BLaER1 (cell line): ENCODE data around the gene SMIM35.

ENCODE experiments used
- H3K27ac ChIP-seq: shearing (Covaris generic); formaldehyde crosslinking; 2 replicates; pipeline ENCODE4 v1.8.1; 2022
- H3K27me3 ChIP-seq: shearing (Covaris generic); formaldehyde crosslinking; 2 replicates; pipeline ENCODE4 v1.8.1; 2022
- H3K36me3 ChIP-seq: shearing (Covaris generic); formaldehyde crosslinking; 2 replicates; pipeline ENCODE4 v1.8.1; 2022
- H3K4me1 ChIP-seq: shearing (Covaris generic); formaldehyde crosslinking; 2 replicates; pipeline ENCODE4 v1.8.1; 2022
- H3K4me2 ChIP-seq: shearing (Covaris generic); formaldehyde crosslinking; 2 replicates; pipeline ENCODE4 v1.8.1; 2022
- H3K4me3 ChIP-seq: shearing (Covaris generic); formaldehyde crosslinking; 2 replicates; pipeline ENCODE4 v1.8.1; 2022
- H3K9ac ChIP-seq: shearing (Covaris generic); formaldehyde crosslinking; 2 replicates; pipeline ENCODE4 v1.8.1; 2022
- H3K9me3 ChIP-seq: shearing (Covaris generic); formaldehyde crosslinking; 2 replicates; pipeline ENCODE4 v1.8.1; 2022
- H4K20me1 ChIP-seq: shearing (Covaris generic); formaldehyde crosslinking; 2 replicates; pipeline ENCODE4 v1.8.1; 2022
- Cebpa-rat ChIP-seq: shearing (Covaris generic); IDR thresholded peaks from 2 replicates; pipeline ENCODE4 v1.8.1; 2022

SMIM35 gene

DNA sequence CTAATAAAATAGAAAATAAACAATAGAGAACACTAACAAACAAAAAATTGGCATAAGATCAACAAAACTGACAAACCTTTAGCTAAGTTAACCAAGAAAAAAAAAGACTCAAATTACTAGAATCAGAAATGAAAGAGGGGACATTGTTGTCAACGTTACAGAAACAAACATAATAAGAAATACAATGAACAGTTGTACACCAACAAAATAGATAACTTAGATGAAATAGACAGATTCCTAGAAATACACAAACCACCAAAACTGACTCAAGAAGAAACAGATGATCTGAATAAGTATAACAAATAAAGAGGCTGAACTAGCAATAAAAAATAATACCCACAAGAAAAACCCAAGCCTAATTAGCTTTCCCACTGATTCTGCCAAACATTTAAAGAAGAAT lies 44.6 kb downstream of the SMIM35 start:
- Histone ChIP-seq H3K4me2 (no peak overlapping the region), H3K9me3 (no peaks in the 10 kb centered on the region), H4K20me1 (no peaks in the 10 kb centered on the region), H3K4me3 (no peak overlapping the region), H3K27me3 (no peaks in the 10 kb centered on the region), H3K4me1 (no peaks in the 10 kb centered on the region), H3K36me3 (no peaks in the 10 kb centered on the region), H3K27ac (no peak overlapping the region), H3K9ac (no peak overlapping the region)
- TF ChIP-seq Cebpa-rat: no peak

- no peaks in the 10 kb centered on the region for H3K9me3 ChIP-seq
- no peak for TF ChIP-seq Cebpa-rat
- H3K4me2 ChIP-seq: no peak overlapping the region
- H3K4me3 ChIP-seq: no peak overlapping the region
- H3K27ac ChIP-seq: no peak overlapping the region
- H3K27me3 ChIP-seq: no peaks in the 10 kb centered on the region
- no peaks in the 10 kb centered on the region for H3K4me1 ChIP-seq
- H4K20me1 ChIP-seq: no peaks in the 10 kb centered on the region
- H3K36me3 ChIP-seq: no peaks in the 10 kb centered on the region
- H3K9ac ChIP-seq: no peak overlapping the region
These were observed 53.3 kb downstream of the SMIM35 start for GRCh38 chr11:118033443-118033842.

- H3K27me3 ChIP-seq: no peaks in the 10 kb centered on the region
- peaks cover 6% of the 10 kb centered on the region for H3K9me3 ChIP-seq
- H3K27ac ChIP-seq: no peak overlapping the region
- H3K4me1 ChIP-seq: no peaks in the 10 kb centered on the region
- TF ChIP-seq Cebpa-rat: no peak
- H4K20me1 ChIP-seq: no peaks in the 10 kb centered on the region
- H3K36me3 ChIP-seq: no peaks in the 10 kb centered on the region
- no peak overlapping the region for H3K4me2 ChIP-seq
- H3K9ac ChIP-seq: no peak overlapping the region
- no peak overlapping the region for H3K4me3 ChIP-seq
These were observed 58.1 kb downstream of the SMIM35 start for GRCh38 chr11:118028626-118029025.

DNA sequence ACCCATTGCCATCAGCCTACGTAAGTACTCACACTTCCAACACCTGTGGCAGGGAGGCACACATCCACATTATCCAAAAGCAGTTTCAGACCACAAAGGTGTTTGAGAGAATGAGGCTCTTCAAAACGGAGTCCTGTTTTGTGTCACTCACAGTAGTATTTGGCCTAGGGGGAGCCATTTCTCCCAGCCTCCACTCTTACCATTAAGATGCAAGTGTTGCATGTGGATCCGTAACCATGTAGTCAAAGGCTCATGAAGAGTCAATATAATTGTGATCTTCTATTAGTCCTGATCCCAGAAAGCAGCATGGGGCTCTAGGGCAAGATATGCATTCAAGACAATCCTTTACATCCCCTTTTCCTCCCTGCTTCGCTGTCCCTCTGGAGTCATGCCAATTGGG lies 59.1 kb downstream of the SMIM35 start:
- H3K27ac ChIP-seq: no peak overlapping the region
- TF ChIP-seq Cebpa-rat: no peak
- no peak overlapping the region for H3K4me2 ChIP-seq
- H3K4me3 ChIP-seq: no peak overlapping the region
- H4K20me1 ChIP-seq: no peaks in the 10 kb centered on the region
- no peaks in the 10 kb centered on the region for H3K4me1 ChIP-seq
- H3K9ac ChIP-seq: no peak overlapping the region
- peaks cover 6% of the 10 kb centered on the region for H3K9me3 ChIP-seq
- H3K36me3 ChIP-seq: no peaks in the 10 kb centered on the region
- H3K27me3 ChIP-seq: no peaks in the 10 kb centered on the region

DNA sequence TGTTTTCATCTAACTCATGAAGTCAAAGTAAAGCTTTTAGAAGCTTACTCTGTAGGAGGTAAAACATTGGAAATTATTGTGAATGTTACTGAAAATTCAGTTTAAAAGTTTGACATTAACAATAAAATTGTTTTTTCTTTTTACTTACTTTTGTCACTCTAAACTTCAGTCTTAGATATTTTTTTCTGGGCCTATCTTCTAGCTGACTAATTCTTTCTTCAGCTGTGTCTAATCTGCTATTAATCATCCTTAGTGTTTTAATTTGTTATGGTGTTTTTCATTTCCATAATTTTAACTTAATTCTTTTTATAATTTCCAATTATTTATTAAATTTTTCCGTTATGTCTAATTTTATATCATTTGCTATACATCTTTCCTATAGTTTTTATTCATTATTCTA lies 65.6 kb downstream of the SMIM35 start:
- Histone ChIP-seq H3K9me3 (peaks cover 36% of the 10 kb centered on the region), H3K4me1 (peaks cover 3% of the 10 kb centered on the region), H3K4me3 (no peak overlapping the region), H3K36me3 (no peaks in the 10 kb centered on the region), H3K4me2 (no peak overlapping the region), H3K27me3 (no peaks in the 10 kb centered on the region), H3K27ac (no peak overlapping the region), H4K20me1 (no peaks in the 10 kb centered on the region), H3K9ac (no peak overlapping the region)
- TF ChIP-seq Cebpa-rat: no peak

GRCh38 chr11:118018401-118018800 lies 68.4 kb downstream of the SMIM35 start:
- H3K4me2 ChIP-seq: no peak overlapping the region
- H3K27me3 ChIP-seq: no peaks in the 10 kb centered on the region
- no peaks in the 10 kb centered on the region for H4K20me1 ChIP-seq
- H3K9ac ChIP-seq: no peak overlapping the region
- H3K27ac ChIP-seq: no peak overlapping the region
- no peak overlapping the region for H3K4me3 ChIP-seq
- peaks cover 16% of the 10 kb centered on the region for H3K4me1 ChIP-seq
- TF ChIP-seq Cebpa-rat: no peak
- H3K9me3 ChIP-seq: peaks cover 33% of the 10 kb centered on the region
- H3K36me3 ChIP-seq: no peaks in the 10 kb centered on the region

DNA sequence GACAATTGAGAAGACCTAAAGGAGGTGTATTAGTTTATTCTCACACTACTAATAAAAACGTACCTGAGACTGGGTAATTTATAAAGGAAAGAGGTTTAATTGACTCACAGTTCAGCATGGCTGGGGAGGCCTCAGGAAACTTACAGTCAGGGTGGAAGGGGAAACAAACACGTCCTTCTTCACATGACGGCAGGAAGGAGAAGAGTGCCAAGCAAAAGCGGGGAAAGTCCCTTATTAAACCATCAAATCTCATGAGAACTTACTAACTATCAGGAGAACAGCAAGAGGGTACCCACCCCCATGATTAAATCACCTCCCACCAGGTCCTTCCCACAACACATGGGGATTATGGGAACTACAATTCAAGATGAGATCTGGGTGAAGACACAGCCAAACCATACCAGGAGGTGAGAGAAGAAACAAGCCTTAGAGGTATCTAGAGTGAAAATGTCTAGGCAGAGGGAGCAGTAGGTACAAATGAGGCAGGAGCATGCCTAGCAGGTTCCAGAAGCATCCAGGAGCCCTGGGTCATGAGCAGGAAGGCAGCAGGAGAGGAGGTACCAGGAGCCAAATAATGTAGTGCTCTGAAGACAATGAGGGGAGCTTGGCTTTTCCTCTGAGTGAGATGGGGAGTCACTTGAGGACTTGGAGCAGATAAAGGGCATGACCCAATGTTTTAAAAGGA lies 69.0 kb downstream of the SMIM35 start:
- Histone ChIP-seq H3K27me3 (no peaks in the 10 kb centered on the region), H3K27ac (no peak overlapping the region), H3K36me3 (no peaks in the 10 kb centered on the region), H3K4me2 (no peak overlapping the region), H4K20me1 (no peaks in the 10 kb centered on the region), H3K9ac (no peak overlapping the region), H3K4me1 (peaks cover 18% of the 10 kb centered on the region), H3K9me3 (peaks cover 33% of the 10 kb centered on the region), H3K4me3 (no peak overlapping the region)
- no peak for TF ChIP-seq Cebpa-rat

DNA sequence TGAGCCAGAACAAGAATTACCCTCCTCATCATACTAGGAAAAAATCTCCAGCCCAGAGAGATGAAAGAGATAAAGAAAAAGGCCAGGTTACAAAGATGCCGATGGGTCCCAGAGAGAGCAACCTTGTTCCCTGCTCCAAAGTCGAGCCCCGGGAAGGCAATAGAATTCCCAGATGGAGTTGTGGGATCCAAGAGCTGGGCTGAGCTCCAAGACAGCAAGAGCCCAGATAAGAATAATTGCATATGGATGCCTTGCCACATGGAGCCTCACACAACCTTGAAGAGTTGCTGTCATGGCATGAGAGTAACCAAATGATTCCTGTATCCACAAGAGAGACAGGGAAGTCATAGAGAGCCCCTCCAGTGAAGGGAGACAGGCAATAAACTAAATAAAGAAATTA lies 69.7 kb downstream of the SMIM35 start:
- H3K4me1 ChIP-seq: peaks cover 24% of the 10 kb centered on the region
- H3K27me3 ChIP-seq: no peaks in the 10 kb centered on the region
- no peaks in the 10 kb centered on the region for H3K36me3 ChIP-seq
- peaks cover 33% of the 10 kb centered on the region for H3K9me3 ChIP-seq
- H3K4me3 ChIP-seq: no peak overlapping the region
- H3K27ac ChIP-seq: no peak overlapping the region
- no peaks in the 10 kb centered on the region for H4K20me1 ChIP-seq
- no peak overlapping the region for H3K4me2 ChIP-seq
- no peak overlapping the region for H3K9ac ChIP-seq
- TF ChIP-seq Cebpa-rat: no peak

DNA sequence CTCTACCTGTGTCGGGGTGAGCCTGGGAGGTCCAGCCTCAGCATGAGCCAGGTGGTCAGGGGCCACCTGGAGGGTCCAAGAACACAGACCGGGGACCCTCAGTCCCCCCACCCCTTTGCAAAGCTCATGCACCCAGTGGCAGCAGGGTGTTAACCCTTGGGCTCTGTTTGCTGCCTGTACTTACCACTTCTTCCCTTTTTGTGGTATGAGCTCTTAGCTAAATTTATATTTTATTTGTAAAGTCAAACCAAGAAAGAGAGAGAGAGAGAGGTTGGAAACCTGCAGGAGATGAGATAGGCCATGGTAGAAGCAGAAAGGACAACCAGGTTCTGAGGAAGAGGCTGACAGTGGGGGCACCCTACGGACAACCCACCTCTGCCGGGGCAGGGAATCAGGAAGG lies 70.7 kb downstream of the SMIM35 start:
- Histone ChIP-seq H3K4me1 (peaks cover 34% of the 10 kb centered on the region), H3K36me3 (no peaks in the 10 kb centered on the region), H3K4me2 (peak overlapping the region; percentile 60), H3K9ac (no peak overlapping the region), H3K27me3 (no peaks in the 10 kb centered on the region), H3K9me3 (peaks cover 32% of the 10 kb centered on the region), H3K27ac (no peak overlapping the region), H4K20me1 (no peaks in the 10 kb centered on the region), H3K4me3 (no peak overlapping the region)
- no peak for TF ChIP-seq Cebpa-rat

DNA sequence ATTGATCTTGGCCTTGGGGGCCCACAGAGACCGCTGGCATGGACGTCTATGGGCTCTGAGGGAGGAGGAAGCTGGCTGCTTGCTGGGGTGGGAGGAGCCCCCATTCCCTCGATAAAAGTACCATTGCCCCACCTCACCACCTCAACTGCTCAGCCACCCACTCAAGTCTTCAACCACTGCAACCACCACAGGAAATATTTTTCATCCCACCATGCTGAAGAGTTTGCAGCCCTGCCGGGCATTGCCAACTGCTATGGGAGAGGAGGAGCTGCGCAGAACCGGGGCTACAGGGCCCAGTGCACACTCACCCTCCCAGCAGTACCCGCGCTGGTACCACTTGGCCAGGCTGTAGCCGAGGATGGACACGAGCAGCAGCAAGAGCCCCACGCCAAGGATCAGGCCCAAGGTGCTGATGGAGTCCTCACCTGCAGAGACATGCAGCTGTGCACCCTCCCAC lies 71.3 kb downstream of the SMIM35 start:
- Histone ChIP-seq H3K27ac (no peak overlapping the region), H3K4me3 (no peak overlapping the region), H3K4me2 (peak overlapping the region; percentile 60), H3K27me3 (no peaks in the 10 kb centered on the region), H3K9ac (no peak overlapping the region), H3K9me3 (peaks cover 26% of the 10 kb centered on the region), H3K36me3 (no peaks in the 10 kb centered on the region), H3K4me1 (peaks cover 41% of the 10 kb centered on the region), H4K20me1 (no peaks in the 10 kb centered on the region)
- no peak for TF ChIP-seq Cebpa-rat

GRCh38 chr11:118014022-118014421 lies 72.7 kb downstream of the SMIM35 start:
- no peak overlapping the region for H3K9ac ChIP-seq

More at GRCh38 chr11:118014022-118014421, 72.7 kb downstream of the SMIM35 start:
- peaks cover 55% of the 10 kb centered on the region for H3K4me1 ChIP-seq
- no peaks in the 10 kb centered on the region for H4K20me1 ChIP-seq
- H3K4me3 ChIP-seq: no peak overlapping the region
- H3K36me3 ChIP-seq: no peaks in the 10 kb centered on the region
- no peak overlapping the region for H3K4me2 ChIP-seq
- peaks cover 22% of the 10 kb centered on the region for H3K9me3 ChIP-seq
- no peaks in the 10 kb centered on the region for H3K27me3 ChIP-seq
- H3K27ac ChIP-seq: no peak overlapping the region
- no peak for TF ChIP-seq Cebpa-rat
